SU-DHL-6 (cell line): ENCODE measurements around the gene PLXNA2.

Source experiments
- CTCF ChIP-seq: fragments of 200-600 bp; sonication (generic); IDR thresholded peaks from one replicate; pipeline ENCODE4 v1.5.1; 2017; ENCODE audit warnings: antibody characterized with exemption, mild to moderate bottlenecking, low read length, moderate library complexity; ENCODE audit not compliant: insufficient read depth, poor library complexity, severe bottlenecking
- EZH2phosphoT487 ChIP-seq: fragments of 200-600 bp; sonication (generic), shearing (Covaris generic); conservative IDR thresholded peaks from 2 replicates; pipeline ENCODE4 v1.6.1; 2018; ENCODE audit warnings: mild to moderate bottlenecking, antibody characterized with exemption, low read length, moderate library complexity, mixed read lengths

- TF ChIP-seq CTCF (no peak), EZH2phosphoT487 (no peak)
Measured at GRCh38 chr1:208161656-208162375, 82.4 kb downstream of the PLXNA2 start.
